ENCODE results near the gene PPP3R2.

The PPP3R2 gene

GRCh38 chr9:101620452-101620851 lies 25.7 kb upstream of the PPP3R2 start:
- Histone ChIP-seq H3K27ac (ENCODE audit: low read depth, low read length, poor library complexity, severe bottlenecking) (no peak overlapping the region), H3F3A (ENCODE audit: insufficient read depth, low read length) (no peaks in the 10 kb centered on the region), H3K4me1 (ENCODE audit: insufficient read depth, low read length, severe bottlenecking) (no peaks in the 10 kb centered on the region), H3K9ac (ENCODE audit: low read length) (no peak overlapping the region), H3K9me3 (ENCODE audit: low read length) (no peaks in the 10 kb centered on the region), H3K9me2 (ENCODE audit: low read depth, low read length) (no peaks in the 10 kb centered on the region), H3K79me2 (ENCODE audit: insufficient read depth, low read length) (no peaks in the 10 kb centered on the region), H3K4me2 (ENCODE audit: low read length) (no peak overlapping the region), H4K20me1 (ENCODE audit: insufficient read depth, low read length) (no peaks in the 10 kb centered on the region), H3K36me3 (ENCODE audit: insufficient read depth, low read length) (no peaks in the 10 kb centered on the region), H2AFZ (ENCODE audit: low read length) (no peak overlapping the region), H3K4me3 (ENCODE audit: low read depth, low read length, poor library complexity, severe bottlenecking) (no peak overlapping the region), H3K27me3 (ENCODE audit: insufficient read depth, low read length) (no peaks in the 10 kb centered on the region)
- TF ChIP-seq EZH2 (IDR thresholded peaks at IDR 0.05; ENCODE audit: borderline replicate concordance, low read length) (no peak), CTCF (IDR thresholded peaks at IDR 0.05; ENCODE audit: low read length) (no peak)

- Histone ChIP-seq H3K9me3 (ENCODE audit: low read length) (no peaks in the 10 kb centered on the region), H3F3A (ENCODE audit: insufficient read depth, low read length) (no peaks in the 10 kb centered on the region), H3K9me2 (ENCODE audit: low read depth, low read length) (no peaks in the 10 kb centered on the region), H3K4me1 (ENCODE audit: insufficient read depth, low read length, severe bottlenecking) (no peaks in the 10 kb centered on the region), H3K27me3 (ENCODE audit: insufficient read depth, low read length) (no peaks in the 10 kb centered on the region), H3K79me2 (ENCODE audit: insufficient read depth, low read length) (no peaks in the 10 kb centered on the region), H3K4me2 (ENCODE audit: low read length) (no peak overlapping the region), H3K27ac (ENCODE audit: low read depth, low read length, poor library complexity, severe bottlenecking) (no peak overlapping the region), H2AFZ (ENCODE audit: low read length) (no peak overlapping the region), H3K36me3 (ENCODE audit: insufficient read depth, low read length) (no peaks in the 10 kb centered on the region), H3K4me3 (ENCODE audit: low read depth, low read length, poor library complexity, severe bottlenecking) (no peak overlapping the region), H3K9ac (ENCODE audit: low read length) (no peak overlapping the region), H4K20me1 (ENCODE audit: insufficient read depth, low read length) (no peaks in the 10 kb centered on the region)
- TF ChIP-seq CTCF (IDR thresholded peaks at IDR 0.05; ENCODE audit: low read length) = no peak
- TF ChIP-seq EZH2 (IDR thresholded peaks at IDR 0.05; ENCODE audit: borderline replicate concordance, low read length) = no peak
Measured at GRCh38 chr9:101618698-101619097, 23.9 kb upstream of the PPP3R2 start.

- H3K4me2 ChIP-seq (ENCODE audit: low read length) = no peak overlapping the region
- TF ChIP-seq CTCF (IDR thresholded peaks at IDR 0.05; ENCODE audit: low read length) (no peak), EZH2 (IDR thresholded peaks at IDR 0.05; ENCODE audit: borderline replicate concordance, low read length) (no peak)
Measured at GRCh38 chr9:101605547-101605946, 10.8 kb upstream of the PPP3R2 start.

More at GRCh38 chr9:101605547-101605946, 10.8 kb upstream of the PPP3R2 start:
- no peaks in the 10 kb centered on the region for H3K79me2 ChIP-seq (ENCODE audit: insufficient read depth, low read length)
- no peak overlapping the region for H3K27ac ChIP-seq (ENCODE audit: low read depth, low read length, poor library complexity, severe bottlenecking)
- no peaks in the 10 kb centered on the region for H4K20me1 ChIP-seq (ENCODE audit: insufficient read depth, low read length)
- H3K36me3 ChIP-seq (ENCODE audit: insufficient read depth, low read length) = no peaks in the 10 kb centered on the region
- H3K27me3 ChIP-seq (ENCODE audit: insufficient read depth, low read length) = no peaks in the 10 kb centered on the region
- no peak overlapping the region for H3K4me3 ChIP-seq (ENCODE audit: low read depth, low read length, poor library complexity, severe bottlenecking)
- H3K9ac ChIP-seq (ENCODE audit: low read length) = no peak overlapping the region
- H2AFZ ChIP-seq (ENCODE audit: low read length) = no peak overlapping the region
- no peaks in the 10 kb centered on the region for H3K4me1 ChIP-seq (ENCODE audit: insufficient read depth, low read length, severe bottlenecking)
- no peaks in the 10 kb centered on the region for H3K9me2 ChIP-seq (ENCODE audit: low read depth, low read length)
- H3K9me3 ChIP-seq (ENCODE audit: low read length) = no peaks in the 10 kb centered on the region
- H3F3A ChIP-seq (ENCODE audit: insufficient read depth, low read length) = no peaks in the 10 kb centered on the region
